Stimulated activated CD4-positive, alpha-beta T cell treated with anti-CD3 and anti-CD28 coated beads, Interleukin-1b, Interleukin-23, amount 100 ng/mL, for 4 hours (primary cell): ENCODE results near the gene SPINK1.
"Not testable (repeated sequence)": the region's sequence is repeated elsewhere in the genome, so short reads cannot be mapped to it uniquely, and the experiment has no call there.

Experiments
- DNase-seq, 2 donors: peaks; one replicate each; pipeline ENCODE4 v3.0.0-alpha.2; 2020; ENCODE audit warnings: low read depth in 2 of 2

Gene SPINK1, protein sequence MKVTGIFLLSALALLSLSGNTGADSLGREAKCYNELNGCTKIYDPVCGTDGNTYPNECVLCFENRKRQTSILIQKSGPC

DNA sequence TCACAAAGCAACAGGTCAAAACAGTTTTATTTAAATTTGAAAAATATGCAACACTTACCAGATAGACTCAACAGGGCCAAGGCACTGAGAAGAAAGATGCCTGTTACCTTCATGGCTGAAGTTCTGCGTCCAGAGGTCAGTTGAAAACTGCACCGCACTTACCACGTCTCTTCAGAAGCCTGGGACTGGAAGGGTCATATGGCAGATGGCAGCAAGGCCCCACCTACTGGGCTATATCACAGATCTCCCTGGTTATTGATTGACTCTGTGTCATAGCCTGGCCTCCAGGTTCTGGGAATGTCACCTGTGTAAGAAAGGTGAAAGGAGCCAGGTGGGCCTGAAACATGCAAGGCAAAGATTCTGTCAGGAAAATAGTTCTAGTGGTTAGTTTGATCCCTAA lies at the start of gene SPINK1:
SPINK1 (minus strand) TSS at position 207 of the 400 bp plus-strand sequence; CDS start at position 113, 94 bp downstream.
- DNase-seq, result no peak

DNA sequence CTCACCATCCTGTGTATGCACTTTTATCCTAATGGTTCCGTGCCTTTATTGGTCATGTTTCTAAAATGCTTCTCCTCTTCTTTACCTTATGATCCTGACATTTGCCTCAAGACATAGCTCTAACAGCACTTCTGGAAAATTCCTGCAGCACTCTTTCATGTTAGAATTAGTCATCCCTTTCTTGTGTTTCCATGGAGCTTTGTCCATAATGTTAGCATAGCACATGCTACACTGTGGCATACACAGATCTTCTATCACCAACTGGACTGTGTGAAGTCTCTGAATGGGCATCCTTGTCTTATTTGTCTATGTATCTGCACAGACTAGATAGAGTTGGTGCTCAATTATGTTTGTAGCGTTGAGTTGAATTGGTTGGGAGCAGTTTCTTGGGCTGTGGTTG lies 49.0 kb upstream of the SPINK1 start:
- DNase-seq, result no peak

DNA sequence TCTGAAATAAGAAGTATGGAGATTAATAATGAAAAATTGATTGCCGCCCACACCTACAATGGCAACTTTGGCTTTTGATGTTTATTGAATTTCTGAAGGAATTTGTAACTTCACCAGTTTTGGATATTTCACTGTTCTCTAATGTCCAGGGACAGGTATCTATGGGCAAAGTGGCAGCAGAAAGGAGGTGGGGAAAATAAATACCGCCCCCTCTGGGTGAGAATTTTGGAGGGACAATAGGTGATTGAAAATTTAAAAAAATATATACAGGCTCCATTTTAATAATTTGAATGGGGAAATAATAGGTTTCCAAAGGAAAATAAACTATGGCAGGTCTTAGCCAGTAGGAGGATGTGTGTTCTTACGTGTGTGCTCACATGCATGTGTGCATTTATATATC lies 48.3 kb upstream of the SPINK1 start:
- no peak for DNase-seq

DNA sequence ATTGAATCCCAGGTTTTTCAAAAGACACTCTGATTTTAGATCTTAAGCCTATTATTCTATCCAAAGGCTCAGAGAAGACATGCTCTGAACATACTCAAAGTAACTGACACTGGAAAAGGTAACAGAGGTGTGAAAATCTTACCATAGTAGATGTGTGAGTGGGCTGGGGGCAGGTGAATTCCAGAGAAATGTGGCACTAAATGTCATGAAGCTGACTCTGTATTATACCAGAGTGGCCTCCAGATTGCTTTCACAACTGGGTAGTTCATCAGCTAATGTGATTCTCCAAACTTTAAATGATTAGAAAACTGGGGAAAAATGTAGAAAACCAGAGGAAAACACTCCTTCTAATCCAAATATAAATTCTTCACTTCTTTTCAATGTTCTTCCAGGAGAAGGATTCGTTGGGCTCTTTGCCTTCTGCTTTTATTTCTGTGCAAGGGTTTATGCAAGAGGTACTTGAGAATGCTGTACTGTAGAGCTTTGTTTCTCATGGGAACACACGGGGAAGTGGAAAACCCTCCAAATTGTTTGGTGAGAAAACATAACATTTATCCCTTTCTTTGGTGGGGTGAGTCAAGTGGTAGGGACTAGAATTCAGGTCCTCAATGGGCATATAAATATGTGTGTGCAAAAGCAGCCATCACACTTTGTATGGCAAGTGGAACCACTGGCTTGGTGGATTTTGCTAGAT lies 46.7 kb upstream of the SPINK1 start, which contains the start of gene SCGB3A2:
SCGB3A2 (plus strand) TSS at position 646 of the 694 bp plus-strand sequence. CDS start 93 bp downstream, outside the sequence.
- no peak for DNase-seq

DNA sequence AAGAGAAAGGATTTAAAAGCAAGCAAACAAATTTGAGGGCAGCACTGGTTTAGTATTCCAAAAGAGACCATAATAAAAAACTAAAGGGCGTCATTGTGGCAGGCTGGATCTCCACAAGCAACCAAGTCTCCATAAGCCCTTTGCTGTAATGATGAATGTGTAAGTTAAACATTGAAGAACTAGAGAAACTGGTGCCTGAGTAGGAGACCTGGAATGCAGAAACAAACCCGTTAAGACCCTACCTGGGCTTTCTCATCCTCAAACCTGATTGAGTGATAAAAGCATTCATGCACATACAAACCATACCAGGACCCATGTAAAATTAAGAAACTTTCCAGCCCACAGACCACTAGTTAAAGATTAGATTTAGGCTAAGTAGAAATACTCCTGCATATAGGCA lies 45.2 kb upstream of the SPINK1 start:
- DNase-seq, result no peak

DNA sequence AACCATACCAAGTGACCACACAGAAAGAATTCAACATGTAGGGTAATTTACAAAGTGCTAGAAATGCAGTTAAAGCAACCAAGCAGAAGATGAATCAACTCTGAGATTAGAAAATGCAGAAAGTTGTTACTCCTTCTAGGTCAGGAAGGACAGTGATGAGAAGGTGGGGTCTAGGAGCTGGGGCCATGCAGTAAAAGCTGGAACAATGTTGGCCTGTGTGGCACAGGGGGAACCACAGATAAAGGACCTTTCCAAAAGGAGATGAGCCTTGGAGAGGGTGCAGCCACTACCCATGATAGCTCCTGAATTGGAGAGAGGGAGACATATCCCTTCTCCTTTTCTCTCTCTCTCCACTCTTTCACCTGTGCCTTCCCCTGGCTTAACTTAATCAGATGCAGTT lies 44.7 kb upstream of the SPINK1 start:
- no peak for DNase-seq

DNA sequence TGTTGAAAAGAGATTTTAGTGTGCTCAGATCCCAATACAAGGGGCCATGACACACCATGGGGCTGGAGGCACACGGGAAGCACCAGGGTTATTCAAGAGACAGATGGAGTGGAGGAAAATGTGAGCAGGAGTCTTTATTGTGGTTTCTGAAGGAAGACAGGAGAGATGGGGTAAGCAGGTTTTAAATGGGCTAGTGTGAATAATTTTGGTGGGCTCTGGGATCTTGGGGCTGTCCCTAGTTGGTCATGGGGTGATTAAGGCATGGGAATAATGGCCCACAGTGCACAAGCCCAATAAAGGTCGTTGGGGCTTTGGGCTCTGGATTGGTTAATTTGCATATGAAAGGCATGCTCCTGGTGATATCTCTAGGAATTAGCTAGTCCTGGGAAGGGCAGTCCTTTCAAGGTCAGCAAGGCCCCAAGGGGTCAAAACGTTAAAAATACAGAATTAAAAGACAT lies 43.5 kb upstream of the SPINK1 start:
- no peak for DNase-seq

DNA sequence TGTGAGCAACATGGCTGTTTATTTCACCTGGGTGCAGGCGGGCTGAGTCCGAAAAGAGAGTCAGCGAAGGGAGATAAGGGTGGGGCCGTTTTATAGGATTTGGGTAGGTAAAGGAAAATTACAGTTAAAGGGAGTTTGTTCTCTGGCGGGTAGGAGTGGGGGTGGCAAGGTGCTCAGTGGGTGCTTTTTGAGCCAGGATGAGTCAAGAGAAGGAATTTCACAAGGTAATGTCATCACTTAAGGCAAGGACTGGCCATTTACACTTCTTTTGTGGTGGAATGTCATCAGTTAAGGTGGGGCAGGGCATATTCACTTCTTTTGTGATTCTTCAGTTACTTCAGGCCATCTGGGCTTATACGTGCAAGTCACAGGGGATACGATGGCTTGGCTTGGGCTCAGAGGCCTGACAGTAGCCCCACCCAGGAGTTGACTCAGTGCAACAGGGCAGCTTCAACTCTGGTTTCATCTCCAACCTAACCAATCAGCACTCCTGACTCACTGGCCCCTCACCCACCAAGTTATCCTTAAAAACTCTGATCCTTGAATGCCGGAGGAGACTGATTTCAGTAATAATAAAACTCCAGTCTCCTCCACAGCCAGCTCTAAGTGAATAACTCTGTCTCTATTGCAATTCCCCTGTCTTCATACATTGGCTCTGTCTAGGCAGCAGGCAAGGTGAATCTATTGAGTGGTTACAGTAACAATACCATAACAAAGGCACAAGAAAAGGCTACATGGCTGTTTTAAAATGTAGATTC lies 42.8 kb upstream of the SPINK1 start:
- DNase-seq, result not testable (repeated sequence)

DNA sequence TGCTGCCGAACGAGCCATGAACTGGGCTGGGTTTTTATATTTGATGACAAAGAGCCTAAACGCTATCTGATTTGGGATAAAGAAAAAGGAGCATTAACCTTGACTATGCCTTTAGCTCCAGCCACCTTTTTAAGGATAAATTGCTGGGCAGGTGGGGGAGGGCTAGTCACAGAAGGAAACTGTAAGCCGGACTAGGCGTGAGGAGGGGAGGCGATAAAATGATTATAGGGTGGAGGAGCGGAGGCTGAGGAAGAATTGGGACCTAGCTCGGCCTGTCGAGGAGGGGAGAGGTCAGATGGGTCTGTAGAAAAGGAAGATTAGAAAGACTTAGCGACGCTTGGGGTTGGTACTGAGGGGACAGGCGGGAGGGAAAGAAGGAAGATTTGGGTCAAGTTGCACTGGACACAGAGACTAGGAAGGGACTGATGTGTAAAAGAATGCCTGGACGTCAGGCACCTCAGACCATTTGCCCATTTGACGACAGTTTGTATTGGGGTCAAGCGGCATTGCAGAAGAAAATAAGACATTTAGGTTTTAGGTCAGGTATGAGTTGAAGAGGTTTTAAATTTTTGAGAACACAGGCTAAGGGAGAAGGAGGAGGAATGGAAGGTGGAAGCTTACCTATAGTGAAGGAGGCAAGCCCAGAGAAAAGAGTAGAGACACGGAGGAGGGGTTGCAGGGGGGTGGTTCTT lies 41.4 kb upstream of the SPINK1 start:
- DNase-seq, result not testable (repeated sequence)

DNA sequence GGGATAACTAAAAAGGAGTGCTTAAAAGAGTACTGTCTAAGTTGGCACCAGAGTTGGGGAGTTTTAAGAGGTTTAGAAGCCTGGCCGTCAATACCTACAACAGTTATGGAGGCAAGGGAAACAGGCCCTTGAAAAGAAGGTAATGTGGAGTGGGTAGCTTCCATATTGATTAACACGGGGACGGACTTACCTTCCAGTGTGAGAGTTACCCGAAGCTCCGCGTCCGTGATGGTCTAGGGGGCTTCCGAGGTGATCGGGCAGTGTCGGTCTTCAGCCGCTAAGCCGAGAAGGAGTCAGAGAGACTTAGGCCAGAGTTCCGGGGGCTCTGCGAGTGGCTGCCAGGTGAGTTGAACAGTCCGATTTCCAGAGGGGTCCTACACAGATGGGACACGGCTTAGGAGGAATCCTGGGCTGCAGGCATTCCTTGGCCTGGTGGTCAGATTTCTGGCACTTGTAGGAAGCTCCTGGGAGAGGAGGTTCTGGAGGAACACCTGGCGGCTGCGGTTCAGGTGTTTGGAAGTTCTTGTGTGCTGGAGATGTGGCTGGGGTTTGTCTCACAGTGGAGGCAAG lies 40.6 kb upstream of the SPINK1 start:
- DNase-seq, result not testable (repeated sequence)

DNA sequence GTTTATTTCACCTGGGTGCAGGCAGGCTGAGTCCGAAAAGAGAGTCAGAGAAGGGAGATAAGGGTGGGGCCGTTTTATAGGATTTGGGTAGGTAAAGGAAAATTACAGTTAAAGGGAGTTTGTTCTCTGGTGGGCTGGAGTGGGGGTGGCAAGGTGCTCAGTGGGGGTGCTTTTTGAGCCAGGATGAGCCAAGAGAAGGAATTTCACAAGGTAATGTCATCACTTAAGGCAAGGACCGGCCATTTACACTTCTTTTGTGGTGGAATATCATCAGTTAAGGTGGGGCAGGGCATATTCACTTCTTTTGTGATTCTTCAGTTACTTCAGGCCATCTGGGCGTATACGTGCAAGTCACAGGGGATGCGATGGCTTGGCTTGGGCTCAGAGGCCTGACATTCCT lies 38.4 kb upstream of the SPINK1 start:
- DNase-seq, result not testable (repeated sequence)

DNA sequence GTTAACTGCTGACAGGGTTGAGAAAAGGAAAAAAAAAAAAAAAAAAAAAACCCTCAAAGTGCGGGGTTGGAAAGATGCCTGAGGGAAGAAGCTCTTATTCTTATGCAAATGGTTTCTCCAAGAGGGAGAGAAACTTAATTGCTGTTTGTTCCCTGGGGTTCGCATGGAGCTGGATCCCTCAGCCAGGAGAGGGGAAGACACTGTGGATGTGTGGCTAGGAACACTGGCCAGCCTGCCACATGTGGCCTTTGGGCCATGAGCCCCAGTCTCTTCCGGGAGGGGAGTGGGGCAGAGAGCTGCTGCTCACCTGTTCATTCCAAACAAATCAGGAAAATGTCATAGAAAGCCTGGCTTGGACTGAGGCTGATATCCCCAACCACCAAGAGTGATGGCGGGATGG lies 37.6 kb upstream of the SPINK1 start:
- no peak for DNase-seq

DNA sequence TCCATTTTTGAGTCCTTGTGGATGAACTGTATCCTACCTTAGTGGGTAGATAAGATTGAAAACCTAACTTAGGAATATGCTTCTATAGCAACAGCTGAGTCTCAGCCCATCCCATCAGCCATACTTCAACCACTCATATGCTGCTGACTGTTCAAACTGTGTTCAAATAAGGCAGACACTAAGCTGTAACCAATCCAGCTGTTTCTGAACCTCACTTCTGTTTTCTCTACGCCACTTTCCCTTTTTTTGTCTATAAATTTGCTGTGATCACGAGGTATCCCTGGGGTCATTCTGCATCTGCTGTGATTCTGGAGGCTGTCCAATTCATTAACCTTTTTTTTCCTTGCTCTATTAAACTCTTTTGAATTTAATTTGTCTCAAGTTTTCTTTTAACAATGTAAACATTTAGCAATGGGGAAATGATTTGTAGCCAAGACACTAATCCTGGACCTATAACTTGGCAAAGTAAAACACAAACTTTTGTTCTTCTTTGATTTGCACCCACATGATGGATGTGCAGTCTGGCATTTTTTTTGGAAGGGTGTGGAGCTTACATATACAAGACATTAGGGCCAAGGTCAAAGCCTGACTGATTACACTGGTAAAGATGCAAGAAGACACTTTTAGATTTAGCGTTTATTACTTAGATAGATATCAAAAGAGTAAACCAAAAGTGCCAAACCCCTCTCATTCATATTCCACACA lies 32.1 kb upstream of the SPINK1 start:
- no peak for DNase-seq

DNA sequence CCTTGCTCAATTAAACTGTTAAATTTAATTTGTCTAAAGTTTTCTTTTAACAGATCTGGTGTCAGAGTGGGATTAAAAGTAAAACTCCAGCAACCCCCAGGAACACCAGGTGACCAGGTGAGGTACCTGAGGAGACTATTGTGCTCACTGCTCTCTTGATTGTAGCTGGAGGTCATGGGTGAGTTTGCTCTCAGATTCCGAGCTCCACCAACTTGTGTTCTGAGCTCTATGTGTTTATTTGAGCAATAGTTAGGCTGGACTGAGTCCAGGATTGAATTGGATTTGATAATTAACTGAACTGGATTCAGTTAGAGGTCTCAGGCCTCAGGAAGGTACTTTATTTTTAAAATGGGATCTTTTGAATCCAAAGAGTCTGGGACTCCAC lies 29.2 kb upstream of the SPINK1 start:
- no peak for DNase-seq

DNA sequence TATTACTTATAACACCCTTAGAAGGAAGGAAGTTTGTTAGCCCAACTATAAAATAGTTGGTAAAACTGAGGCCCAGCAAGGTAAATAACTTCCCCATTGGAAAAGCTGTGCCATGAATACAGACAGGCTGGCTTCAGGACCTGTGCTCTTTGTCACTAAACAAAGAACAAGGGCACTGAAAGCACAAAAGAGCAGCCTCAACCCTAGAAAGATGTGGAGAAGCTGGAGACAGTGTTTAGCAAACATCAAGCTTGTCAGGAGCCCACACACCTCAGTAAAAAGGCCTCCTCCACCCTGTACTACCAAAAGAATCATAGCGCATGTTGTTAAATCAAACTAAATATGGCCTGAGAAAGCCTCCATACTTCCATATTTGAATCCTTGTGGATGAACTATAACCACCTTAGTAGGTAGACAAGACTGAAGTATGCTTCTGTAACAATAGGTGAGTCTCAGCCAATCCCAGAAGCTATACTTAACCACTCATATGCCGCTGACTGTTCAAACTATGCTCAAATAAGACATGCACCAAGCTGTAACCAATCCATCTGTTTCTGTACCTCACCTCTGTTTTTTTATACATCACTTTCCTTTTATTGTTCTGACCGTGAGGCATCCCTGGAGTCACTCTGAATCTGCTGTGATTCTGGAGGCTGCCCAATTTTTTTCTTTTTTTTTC lies 28.6 kb upstream of the SPINK1 start:
- no peak for DNase-seq

DNA sequence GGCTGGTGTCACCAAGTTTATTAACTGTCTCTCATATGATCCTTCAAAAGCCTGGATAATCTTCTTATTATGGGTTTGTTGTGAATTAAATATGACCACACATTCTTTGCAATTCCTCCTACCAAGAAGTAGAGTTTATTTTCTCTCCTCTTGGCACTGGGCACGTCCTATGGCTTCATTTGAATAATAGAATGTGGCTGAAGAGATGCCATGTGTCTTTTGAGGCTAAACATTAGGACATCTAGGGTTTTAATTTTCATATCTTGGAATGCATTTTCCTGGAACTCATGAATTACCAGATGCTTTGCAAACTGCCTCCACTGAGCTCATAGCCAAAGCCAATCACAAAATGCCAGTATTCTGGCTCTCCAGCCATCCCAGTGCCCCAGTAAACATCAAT lies 27.1 kb upstream of the SPINK1 start:
- DNase-seq, result no peak

DNA sequence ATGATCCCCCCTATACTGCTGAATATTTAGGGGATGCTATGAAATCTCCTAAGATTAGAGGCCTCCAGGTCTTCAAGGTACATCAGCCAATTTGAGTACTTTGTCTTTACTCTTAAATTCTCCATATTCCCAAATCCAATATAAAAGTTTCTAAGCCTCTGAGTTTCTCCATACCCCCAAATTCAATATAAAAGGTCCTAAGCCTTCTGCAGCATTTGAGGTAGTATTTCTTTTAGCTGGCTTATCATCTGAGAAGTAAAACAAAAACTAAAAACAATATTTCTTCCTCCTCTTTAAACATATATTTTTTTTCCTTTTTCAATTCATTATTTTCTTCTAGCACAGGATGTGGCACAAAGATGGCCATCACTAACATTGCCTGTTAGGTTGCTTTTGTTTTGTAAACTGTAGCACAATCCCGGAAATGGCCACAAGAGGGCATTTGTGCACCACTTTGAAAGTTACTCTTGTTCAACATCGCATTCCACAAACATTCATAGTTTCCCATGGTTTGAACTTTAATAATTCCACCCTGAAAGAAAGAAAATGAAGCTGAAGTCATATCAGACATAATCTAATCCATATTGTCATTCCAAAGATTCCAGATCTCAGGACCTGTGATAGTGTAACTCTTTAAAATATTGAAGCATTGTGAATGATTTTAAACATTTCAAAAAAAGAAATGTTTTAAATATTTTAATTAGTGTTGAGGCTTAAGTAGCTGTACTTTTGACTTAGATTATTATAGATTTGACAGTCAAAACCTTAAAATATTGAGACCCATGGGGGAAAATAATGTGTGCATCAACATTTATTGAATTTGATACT lies 26.0 kb upstream of the SPINK1 start:
- DNase-seq, result peak in 1 of 2 donors; percentile 1

DNA sequence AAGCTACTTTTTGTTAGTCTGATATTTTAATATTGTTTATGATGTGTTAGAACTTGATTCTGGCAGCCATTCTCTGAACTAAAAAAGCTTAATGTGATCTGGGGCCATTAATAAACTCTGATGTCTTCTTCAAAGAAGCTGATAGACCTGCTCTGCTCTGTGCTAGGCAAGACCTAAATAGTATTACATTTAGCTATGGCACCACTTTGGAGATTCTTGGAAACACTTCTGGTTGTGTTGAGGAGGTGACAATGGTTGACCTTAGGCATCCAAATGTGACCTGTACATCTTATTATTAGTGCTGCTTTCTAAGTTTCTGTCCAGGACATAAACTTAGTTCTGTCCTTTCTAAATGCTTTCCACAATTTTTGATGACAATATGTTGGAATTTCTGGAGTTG lies 25.3 kb upstream of the SPINK1 start:
- no peak for DNase-seq

DNA sequence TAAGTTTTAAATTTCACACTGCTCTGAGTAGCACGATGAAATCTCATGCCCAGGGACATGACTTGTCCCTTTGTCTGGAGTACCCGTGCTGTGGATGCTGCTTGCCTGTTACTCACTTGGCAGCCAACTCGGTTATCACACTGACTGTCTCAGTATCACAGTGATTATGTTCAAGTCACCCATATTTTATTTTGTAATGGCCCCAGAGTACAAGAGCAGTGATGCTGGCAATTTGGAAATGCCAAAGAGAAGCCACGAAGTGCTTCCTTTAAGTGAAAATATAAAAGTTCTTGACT lies 24.3 kb upstream of the SPINK1 start:
- no peak for DNase-seq
